GM21825 (cell line): ENCODE data around the gene MTMR11.

ENCODE experiments used
- ATAC-seq: cut with Tn5 transposase; IDR thresholded peaks from one replicate; pipeline ENCODE4 v1.9.1; 2021; ENCODE audit warnings: mild to moderate bottlenecking, moderate library complexity; ENCODE audit not compliant: unreplicated experiment

Gene MTMR11

GRCh38 chr1:149936992-149937705 is 470 bp upstream of the MTMR11 start:
- no peak for ATAC-seq

- no peak for ATAC-seq
Observed at GRCh38 chr1:149934356-149934755, 2.3 kb downstream of the MTMR11 start.

- no peak for ATAC-seq
Observed at GRCh38 chr1:149933208-149933607, 3.5 kb downstream of the MTMR11 start.

- no peak for ATAC-seq
Observed at GRCh38 chr1:149932474-149932873, 4.2 kb downstream of the MTMR11 start.

- ATAC-seq = no peak
Observed at GRCh38 chr1:149931212-149931790, 5.4 kb downstream of the MTMR11 start.

- no peak for ATAC-seq
Observed at GRCh38 chr1:149929856-149930255, 6.8 kb downstream of the MTMR11 start.

- ATAC-seq = no peak
Observed at GRCh38 chr1:149928401-149928724, 8.3 kb downstream of the MTMR11 start.

GRCh38 chr1:149927563-149928400 is 8.9 kb downstream of the MTMR11 start, which contains the start of gene SF3B4:
SF3B4 (minus strand) TSS chr1:149927803; CDS start chr1:149927759, 44 bp downstream.
- ATAC-seq = peak; percentile 93

- no peak for ATAC-seq
Observed at GRCh38 chr1:149927056-149927562, 9.6 kb downstream of the MTMR11 start.

- no peak for ATAC-seq
Observed at GRCh38 chr1:149926296-149926695, 10.4 kb downstream of the MTMR11 start.

- no peak for ATAC-seq
Observed at GRCh38 chr1:149925751-149926150, 10.9 kb downstream of the MTMR11 start.

- ATAC-seq = no peak
Observed at GRCh38 chr1:149925345-149925744, 11.3 kb downstream of the MTMR11 start.

- no peak for ATAC-seq
Observed at GRCh38 chr1:149923626-149924025, 13.1 kb downstream of the MTMR11 start.

GRCh38 chr1:149917571-149918144 is 19.0 kb downstream of the MTMR11 start, which contains the start of gene SV2A:
SV2A (minus strand) TSS chr1:149917844; CDS start chr1:149913840, 4,004 bp downstream.
- ATAC-seq = no peak

- ATAC-seq = no peak
Observed at GRCh38 chr1:149916898-149917252, 19.8 kb downstream of the MTMR11 start.

- no peak for ATAC-seq
Observed at GRCh38 chr1:149916193-149916897, 20.3 kb downstream of the MTMR11 start.

GRCh38 chr1:149915429-149916192 is 21.1 kb downstream of the MTMR11 start:
- no peak for ATAC-seq

GRCh38 chr1:149914545-149914944 is 22.1 kb downstream of the MTMR11 start:
- ATAC-seq = no peak

GRCh38 chr1:149906570-149907075 is 30.1 kb downstream of the MTMR11 start:
- no peak for ATAC-seq
